Measurements from ENCODE around the gene MKI67. TPM values are rescaled to one million over a fixed set of nuclear protein-coding genes. Genes with fewer than 3 reads are reported as not detected.
"Not testable (repeated sequence)": the region's sequence is repeated elsewhere in the genome, so short reads cannot be mapped to it uniquely, and the experiment has no call there.

Gene MKI67
- total RNA-seq, 1 donor from 2014 or later, result 0.64 TPM

GRCh38 chr10:128097783-128098182 lies 28.4 kb downstream of the MKI67 start:
- no peaks in the 10 kb centered on the region for H3K9me3 ChIP-seq
- no peak overlapping the region for H3K27ac ChIP-seq
- no peaks in the 10 kb centered on the region for H3K36me3 ChIP-seq
- no peaks in the 10 kb centered on the region for H3K27me3 ChIP-seq
- TF ChIP-seq CTCF (IDR thresholded peaks at IDR 0.05), result no peak
- H3K4me1 ChIP-seq, result no peaks in the 10 kb centered on the region
- DNase-seq (ENCODE audit: low spot score in 2 of 2), result no peak
- H3K4me3 ChIP-seq, result no peak overlapping the region
- intact Hi-C loops (cut with DNase I), result no loop called here

- Histone ChIP-seq H3K4me1 (no peaks in the 10 kb centered on the region), H3K9me3 (no peaks in the 10 kb centered on the region), H3K36me3 (no peaks in the 10 kb centered on the region), H3K4me3 (no peak overlapping the region), H3K27ac (no peak overlapping the region), H3K27me3 (no peaks in the 10 kb centered on the region)
- DNase-seq (ENCODE audit: low spot score in 2 of 2), result no peak
- intact Hi-C loops (cut with DNase I), result no loop called here
- no peak for TF ChIP-seq CTCF (IDR thresholded peaks at IDR 0.05)
Observed at GRCh38 chr10:128096486-128097199, 29.6 kb downstream of the MKI67 start.

- TF ChIP-seq CTCF (IDR thresholded peaks at IDR 0.05), result no peak
- Histone ChIP-seq H3K4me1 (no peaks in the 10 kb centered on the region), H3K36me3 (no peaks in the 10 kb centered on the region), H3K9me3 (no peaks in the 10 kb centered on the region), H3K27ac (no peak overlapping the region), H3K27me3 (no peaks in the 10 kb centered on the region), H3K4me3 (no peak overlapping the region)
- DNase-seq (ENCODE audit: low spot score in 2 of 2), result no peak
- intact Hi-C loops (cut with DNase I), result no loop called here
Observed at GRCh38 chr10:128095753-128096469, 30.3 kb downstream of the MKI67 start.

GRCh38 chr10:128095027-128095752 lies 31.0 kb downstream of the MKI67 start:
- H3K4me1 ChIP-seq, result no peaks in the 10 kb centered on the region
- intact Hi-C loops (cut with DNase I), result no loop called here
- no peaks in the 10 kb centered on the region for H3K9me3 ChIP-seq
- H3K36me3 ChIP-seq, result no peaks in the 10 kb centered on the region
- TF ChIP-seq CTCF (IDR thresholded peaks at IDR 0.05), result no peak
- no peak overlapping the region for H3K27ac ChIP-seq
- no peaks in the 10 kb centered on the region for H3K27me3 ChIP-seq
- no peak for DNase-seq (ENCODE audit: low spot score in 2 of 2)
- H3K4me3 ChIP-seq, result no peak overlapping the region

GRCh38 chr10:128094596-128094995 lies 31.6 kb downstream of the MKI67 start:
- H3K9me3 ChIP-seq; DNase-seq (ENCODE audit: low spot score in 2 of 2); H3K27me3 ChIP-seq; H3K4me1 ChIP-seq; H3K4me3 ChIP-seq; H3K36me3 ChIP-seq; H3K27ac ChIP-seq; intact Hi-C loops (cut with DNase I): not testable (repeated sequence)

GRCh38 chr10:128092454-128092853 lies 33.8 kb downstream of the MKI67 start:
- Histone ChIP-seq H3K4me3 (no peak overlapping the region), H3K36me3 (no peaks in the 10 kb centered on the region), H3K9me3 (no peaks in the 10 kb centered on the region), H3K27ac (no peak overlapping the region), H3K27me3 (no peaks in the 10 kb centered on the region), H3K4me1 (no peaks in the 10 kb centered on the region)
- TF ChIP-seq CTCF (IDR thresholded peaks at IDR 0.05), result no peak
- intact Hi-C loops (cut with DNase I), result no loop called here
- no peak for DNase-seq (ENCODE audit: low spot score in 2 of 2)
